Measurements from ENCODE around the gene ADAMTS14.

ADAMTS14 gene

GRCh38 chr10:70650718-70651117 lies 21.6 kb upstream of the ADAMTS14 start:
- no peak overlapping the region for H3K4me3 ChIP-seq (ENCODE audit: low read depth, low read length)
- TF ChIP-seq, protein P1, sequence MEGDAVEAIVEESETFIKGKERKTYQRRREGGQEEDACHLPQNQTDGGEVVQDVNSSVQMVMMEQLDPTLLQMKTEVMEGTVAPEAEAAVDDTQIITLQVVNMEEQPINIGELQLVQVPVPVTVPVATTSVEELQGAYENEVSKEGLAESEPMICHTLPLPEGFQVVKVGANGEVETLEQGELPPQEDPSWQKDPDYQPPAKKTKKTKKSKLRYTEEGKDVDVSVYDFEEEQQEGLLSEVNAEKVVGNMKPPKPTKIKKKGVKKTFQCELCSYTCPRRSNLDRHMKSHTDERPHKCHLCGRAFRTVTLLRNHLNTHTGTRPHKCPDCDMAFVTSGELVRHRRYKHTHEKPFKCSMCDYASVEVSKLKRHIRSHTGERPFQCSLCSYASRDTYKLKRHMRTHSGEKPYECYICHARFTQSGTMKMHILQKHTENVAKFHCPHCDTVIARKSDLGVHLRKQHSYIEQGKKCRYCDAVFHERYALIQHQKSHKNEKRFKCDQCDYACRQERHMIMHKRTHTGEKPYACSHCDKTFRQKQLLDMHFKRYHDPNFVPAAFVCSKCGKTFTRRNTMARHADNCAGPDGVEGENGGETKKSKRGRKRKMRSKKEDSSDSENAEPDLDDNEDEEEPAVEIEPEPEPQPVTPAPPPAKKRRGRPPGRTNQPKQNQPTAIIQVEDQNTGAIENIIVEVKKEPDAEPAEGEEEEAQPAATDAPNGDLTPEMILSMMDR (IDR thresholded peaks at IDR 0.05; ENCODE audit: low read depth, low read length): no peak

- H3K4me3 ChIP-seq (ENCODE audit: low read depth, low read length): no peak overlapping the region
- TF ChIP-seq, protein P1 (IDR thresholded peaks at IDR 0.05; ENCODE audit: low read depth, low read length): no peak
These were observed 20.6 kb upstream of the ADAMTS14 start for GRCh38 chr10:70651661-70652060.

DNA sequence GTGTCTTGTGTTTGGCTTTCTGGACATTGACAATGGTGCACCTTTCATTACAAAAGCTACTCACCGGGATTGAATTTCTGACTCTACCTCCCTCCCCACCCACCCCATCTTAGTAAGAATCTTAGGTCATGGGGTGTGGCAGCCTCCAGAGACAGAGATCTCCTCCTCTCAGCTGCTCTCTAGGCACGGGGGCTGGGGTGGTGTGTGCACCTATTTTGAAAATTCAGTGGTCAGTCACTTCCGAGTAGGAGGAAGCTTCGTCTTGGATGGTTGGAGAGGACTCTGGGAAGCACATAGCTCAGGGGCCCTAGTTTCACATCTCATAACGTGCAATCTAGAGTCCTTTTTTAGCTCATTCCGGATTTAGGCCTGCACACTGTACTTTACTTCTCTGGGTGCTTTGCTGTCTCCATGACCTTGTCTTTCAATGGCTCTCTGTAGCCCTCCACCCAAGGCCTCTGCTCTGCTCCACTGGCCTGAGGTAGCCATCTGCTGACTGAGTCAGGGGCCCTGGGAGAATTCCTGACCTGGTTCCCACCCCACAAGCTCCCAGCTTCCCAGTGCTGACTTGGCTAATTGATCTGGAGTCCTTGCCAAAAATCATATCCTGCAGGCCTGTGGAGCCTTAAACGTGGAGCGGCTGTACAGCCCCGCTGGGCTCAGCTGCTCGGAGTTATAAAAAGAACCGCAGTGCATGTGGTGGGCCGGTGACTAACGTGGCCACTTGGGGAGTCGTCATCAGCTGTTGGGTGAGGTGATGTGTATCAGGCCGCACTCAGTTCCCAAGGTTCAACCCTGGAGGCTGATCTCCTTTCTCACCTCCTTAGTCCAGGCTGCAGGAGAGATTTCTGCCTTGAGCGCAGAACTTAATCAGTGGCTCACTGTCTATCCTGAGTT lies 19.3 kb upstream of the ADAMTS14 start:
- H3K4me3 ChIP-seq (ENCODE audit: low read depth, low read length): no peak overlapping the region
- TF ChIP-seq, protein P1 (IDR thresholded peaks at IDR 0.05; ENCODE audit: low read depth, low read length): no peak

DNA sequence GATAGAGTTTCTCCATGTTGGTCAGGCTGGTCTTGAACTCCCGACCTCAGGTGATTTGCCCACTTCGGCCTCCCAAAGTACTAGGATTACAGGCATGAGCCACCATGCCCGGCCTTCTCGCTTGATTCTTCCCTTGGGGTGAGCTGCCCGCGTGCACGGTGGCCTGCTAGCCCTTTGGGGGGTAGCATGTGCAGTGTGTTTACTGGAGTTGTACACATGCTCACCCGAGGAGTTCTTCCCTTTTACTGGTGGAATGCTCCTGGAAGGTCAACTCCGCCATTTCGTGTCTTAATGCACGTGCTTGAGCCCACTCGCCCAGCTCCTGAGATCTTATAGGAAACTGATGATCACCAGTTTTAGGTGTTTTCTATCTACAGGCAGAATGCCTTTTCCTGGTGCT lies 17.0 kb upstream of the ADAMTS14 start:
- H3K4me3 ChIP-seq (ENCODE audit: low read depth, low read length): no peak overlapping the region
- TF ChIP-seq, protein P1 (IDR thresholded peaks at IDR 0.05; ENCODE audit: low read depth, low read length): no peak

GRCh38 chr10:70656489-70656888 lies 15.8 kb upstream of the ADAMTS14 start:
- H3K4me3 ChIP-seq (ENCODE audit: low read depth, low read length): no peak overlapping the region
- TF ChIP-seq, protein P1 (IDR thresholded peaks at IDR 0.05; ENCODE audit: low read depth, low read length): no peak

- H3K4me3 ChIP-seq (ENCODE audit: low read depth, low read length): no peak overlapping the region
- TF ChIP-seq, protein P1 (IDR thresholded peaks at IDR 0.05; ENCODE audit: low read depth, low read length): no peak
These were observed 15.3 kb upstream of the ADAMTS14 start for GRCh38 chr10:70657041-70657440.

GRCh38 chr10:70658582-70659136 lies 13.6 kb upstream of the ADAMTS14 start:
- no peak overlapping the region for H3K4me3 ChIP-seq (ENCODE audit: low read depth, low read length)
- TF ChIP-seq, protein P1 (IDR thresholded peaks at IDR 0.05; ENCODE audit: low read depth, low read length): no peak
